Peyer's patch (tissue), 4 donors: Measurements from ENCODE around the gene TMEM238.

Experiments used
- POLR2A ChIP-seq, 2 donors: fragments of 450-650 bp; IDR thresholded peaks; one replicate each; pipeline ENCODE4 v1.5.1; 2017; ENCODE audit warnings: antibody characterized with exemption in 2 of 2, mild to moderate bottlenecking in 2 of 2, moderate library complexity in 2 of 2
- TF ChIP-seq, protein P1 (sequence below), 6 experiments: fragments of 450-650 bp in 4 of 6; fragments of 200-600 bp in 2 of 6; sonication (generic) in 1 of 6; IDR thresholded peaks; one replicate each; pipeline ENCODE4 v1.5.1; 2017 to 2019; ENCODE audit warnings: antibody characterized with exemption in 6 of 6, mild to moderate bottlenecking in 3 of 6, moderate library complexity in 1 of 6

DNA sequence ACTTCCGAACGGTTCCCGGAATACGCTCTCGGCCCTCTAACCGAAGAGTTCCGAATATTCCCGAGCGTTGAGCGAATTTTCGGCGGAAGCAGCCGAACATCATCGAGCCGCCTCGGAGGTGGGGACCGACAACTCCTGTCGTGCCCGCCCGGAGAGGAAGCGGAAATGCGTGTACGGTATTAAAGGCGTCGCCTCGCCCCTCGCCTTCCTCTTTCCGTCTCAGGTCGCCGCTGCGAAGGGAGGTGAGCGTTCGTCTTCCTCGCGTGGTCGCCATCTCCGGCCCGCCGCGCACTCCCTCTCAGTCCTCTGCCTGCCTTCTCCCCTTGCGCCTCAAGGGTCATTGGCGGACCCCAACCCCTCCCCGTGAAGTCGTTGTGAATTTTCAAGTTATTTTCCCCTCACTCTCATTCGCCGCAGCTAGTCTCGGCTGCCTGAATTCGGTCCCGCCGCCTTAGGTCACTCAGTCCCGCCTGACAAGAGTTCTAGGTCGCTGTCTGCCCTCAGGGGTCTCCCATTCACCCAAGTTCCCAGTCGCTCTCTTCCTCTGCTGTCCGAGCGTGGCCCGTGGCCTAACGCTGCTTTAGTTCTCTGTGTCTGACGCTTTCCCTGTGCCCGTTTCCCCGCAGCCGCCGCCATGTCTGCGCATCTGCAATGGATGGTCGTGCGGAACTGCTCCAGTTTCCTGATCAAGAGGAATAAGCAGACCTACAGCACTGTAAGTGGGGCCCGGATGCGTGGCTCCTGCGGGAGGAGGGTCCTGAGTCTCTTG is 1.8 kb upstream of the TMEM238 start, which contains the start of gene RPL28:
- TF ChIP-seq, protein P1, sequence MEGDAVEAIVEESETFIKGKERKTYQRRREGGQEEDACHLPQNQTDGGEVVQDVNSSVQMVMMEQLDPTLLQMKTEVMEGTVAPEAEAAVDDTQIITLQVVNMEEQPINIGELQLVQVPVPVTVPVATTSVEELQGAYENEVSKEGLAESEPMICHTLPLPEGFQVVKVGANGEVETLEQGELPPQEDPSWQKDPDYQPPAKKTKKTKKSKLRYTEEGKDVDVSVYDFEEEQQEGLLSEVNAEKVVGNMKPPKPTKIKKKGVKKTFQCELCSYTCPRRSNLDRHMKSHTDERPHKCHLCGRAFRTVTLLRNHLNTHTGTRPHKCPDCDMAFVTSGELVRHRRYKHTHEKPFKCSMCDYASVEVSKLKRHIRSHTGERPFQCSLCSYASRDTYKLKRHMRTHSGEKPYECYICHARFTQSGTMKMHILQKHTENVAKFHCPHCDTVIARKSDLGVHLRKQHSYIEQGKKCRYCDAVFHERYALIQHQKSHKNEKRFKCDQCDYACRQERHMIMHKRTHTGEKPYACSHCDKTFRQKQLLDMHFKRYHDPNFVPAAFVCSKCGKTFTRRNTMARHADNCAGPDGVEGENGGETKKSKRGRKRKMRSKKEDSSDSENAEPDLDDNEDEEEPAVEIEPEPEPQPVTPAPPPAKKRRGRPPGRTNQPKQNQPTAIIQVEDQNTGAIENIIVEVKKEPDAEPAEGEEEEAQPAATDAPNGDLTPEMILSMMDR (IDR thresholded peaks at IDR 0.05), result no peak
- TF ChIP-seq POLR2A (IDR thresholded peaks at IDR 0.05), result peak; percentile 99
